H9 (cell line): ENCODE measurements around the gene ULK2. TPM values are rescaled to one million over a fixed set of nuclear protein-coding genes. Genes with fewer than 3 reads are reported as not detected.

Experiments
- DNase-seq: peaks from one replicate; pipeline ENCODE4 v3.0.0-alpha.2; 2017
- H2AFZ ChIP-seq: one replicate; pipeline ENCODE4 v1.6.1; 2013; ENCODE audit warnings: mild to moderate bottlenecking, low read length, control low read depth, moderate library complexity
- H2AK5ac ChIP-seq: 2 replicates; pipeline ENCODE4 v1.6.1; 2013; ENCODE audit warnings: low read length, control low read depth, mixed read lengths; ENCODE audit not compliant: insufficient read length
- H2BK120ac ChIP-seq: one replicate; pipeline ENCODE4 v1.6.1; 2013; ENCODE audit warnings: low read depth, mild to moderate bottlenecking, low read length, control low read depth, inconsistent platforms; ENCODE audit not compliant: poor library complexity, severe bottlenecking
- H2BK12ac ChIP-seq: 2 replicates; pipeline ENCODE4 v1.6.1; 2013; ENCODE audit warnings: low read length, control low read depth, mixed read lengths, low read depth; ENCODE audit not compliant: insufficient read length
- H2BK15ac ChIP-seq: 2 replicates; pipeline ENCODE4 v1.6.1; 2013; ENCODE audit warnings: low read depth, low read length, control low read depth
- H2BK20ac ChIP-seq: one replicate; pipeline ENCODE4 v1.6.1; 2013; ENCODE audit warnings: low read depth, mild to moderate bottlenecking, low read length, control low read depth, inconsistent platforms; ENCODE audit not compliant: poor library complexity, severe bottlenecking
- H2BK5ac ChIP-seq: 2 replicates; pipeline ENCODE4 v1.6.1; 2013; ENCODE audit warnings: low read length, control low read depth, mixed read lengths; ENCODE audit not compliant: insufficient read length
- H3K14ac ChIP-seq: 2 replicates; pipeline ENCODE4 v1.6.1; 2013; ENCODE audit warnings: low read length, control low read depth; ENCODE audit not compliant: insufficient read depth
- H3K18ac ChIP-seq: 2 replicates; pipeline ENCODE4 v1.6.1; 2013; ENCODE audit warnings: low read depth, mild to moderate bottlenecking, mixed read lengths, low read length, control low read depth; ENCODE audit not compliant: insufficient read length
- H3K23ac ChIP-seq: 2 replicates; pipeline ENCODE4 v1.6.1; 2013; ENCODE audit warnings: low read length, control low read depth, mixed read lengths, low read depth; ENCODE audit not compliant: insufficient read length
- H3K23me2 ChIP-seq: 2 replicates; pipeline ENCODE4 v1.6.1; 2013; ENCODE audit warnings: low read depth, mild to moderate bottlenecking, mixed read lengths, low read length, control low read depth; ENCODE audit not compliant: insufficient read length, poor library complexity, severe bottlenecking
- H3K27ac ChIP-seq: 2 replicates; pipeline ENCODE4 v1.5.1; 2013; ENCODE audit warnings: low read length, control low read depth, mixed read lengths, low read depth; ENCODE audit not compliant: insufficient read length
- H3K27me3 ChIP-seq: 2 replicates; pipeline ENCODE4 v1.6.1; 2013; ENCODE audit warnings: low read length, control low read depth, inconsistent platforms; ENCODE audit not compliant: insufficient read depth
- H3K4ac ChIP-seq: 2 replicates; pipeline ENCODE4 v1.6.1; 2013; ENCODE audit warnings: low read depth, mild to moderate bottlenecking, control low read depth, inconsistent platforms, low read length, moderate library complexity
- H3K4me1 ChIP-seq: 2 replicates; pipeline ENCODE4 v1.6.1; 2013; ENCODE audit warnings: low read length, control low read depth, inconsistent platforms; ENCODE audit not compliant: insufficient read depth
- H3K4me2 ChIP-seq: 2 replicates; pipeline ENCODE4 v1.6.1; 2013; ENCODE audit warnings: low read length, control low read depth, mixed read lengths; ENCODE audit not compliant: insufficient read length, insufficient read depth
- H3K56ac ChIP-seq: 2 replicates; pipeline ENCODE4 v1.6.1; 2013; ENCODE audit warnings: low read depth, mild to moderate bottlenecking, mixed read lengths, low read length, control low read depth; ENCODE audit not compliant: insufficient read length
- H3K79me1 ChIP-seq: 2 replicates; pipeline ENCODE4 v1.6.1; 2013; ENCODE audit warnings: low read depth, mild to moderate bottlenecking, moderate library complexity, low read length, control low read depth, inconsistent platforms; ENCODE audit not compliant: insufficient read depth, poor library complexity, severe bottlenecking
- H3K79me2 ChIP-seq: 2 replicates; pipeline ENCODE4 v1.6.1; 2013; ENCODE audit warnings: low read length, control low read depth, inconsistent platforms; ENCODE audit not compliant: insufficient read depth
- H3K9ac ChIP-seq: 2 replicates; pipeline ENCODE4 v1.6.1; 2013; ENCODE audit warnings: low read length, control low read depth, mixed read lengths; ENCODE audit not compliant: insufficient read length; ENCODE audit errors: extremely low read depth
- H3K9me3 ChIP-seq: one replicate; pipeline ENCODE4 v1.6.1; 2013; ENCODE audit warnings: low read depth, low read length, inconsistent platforms; ENCODE audit not compliant: control insufficient read depth
- H3T11ph ChIP-seq: one replicate; pipeline ENCODE4 v1.6.1; 2013; ENCODE audit warnings: mild to moderate bottlenecking, low read length, control low read depth, inconsistent platforms
- H4K20me1 ChIP-seq: one replicate; pipeline ENCODE4 v1.6.1; 2013; ENCODE audit not compliant: control insufficient read depth, insufficient read length, insufficient read depth
- H4K5ac ChIP-seq: 2 replicates; pipeline ENCODE4 v1.6.1; 2013; ENCODE audit warnings: low read depth, mild to moderate bottlenecking, mixed read lengths, low read length, control low read depth; ENCODE audit not compliant: insufficient read length
- H4K8ac ChIP-seq: replicated peaks from 2 replicates; pipeline ENCODE4 v1.6.1; 2013; ENCODE audit warnings: low read length, control low read depth, mixed read lengths, low read depth; ENCODE audit not compliant: insufficient read length
- H4K91ac ChIP-seq: 2 replicates; pipeline ENCODE4 v1.6.1; 2013; ENCODE audit warnings: low read depth, mild to moderate bottlenecking, moderate library complexity, mixed read lengths, low read length, control low read depth; ENCODE audit not compliant: insufficient read length
- H3K27ac Mint-ChIP-seq, 3 experiments: 2 replicates in 2 of 3; 3 replicates in 1 of 3; pipeline ENCODE4 v1.8.0; 2020 to 2021; ENCODE audit warnings: mixed read lengths in 3 of 3, mild to moderate bottlenecking in 1 of 3, moderate library complexity in 1 of 3
- H3K27me3 Mint-ChIP-seq: 2 replicates; pipeline ENCODE4 v1.8.0; 2021; ENCODE audit warnings: low read depth, mild to moderate bottlenecking, moderate library complexity, mixed read lengths
- H3K36me3 Mint-ChIP-seq, 3 experiments: 2 replicates in 2 of 3; 3 replicates in 1 of 3; pipeline ENCODE4 v1.8.0; 2020 to 2021; ENCODE audit warnings: low read depth in 3 of 3, mixed read lengths in 3 of 3; ENCODE audit not compliant: insufficient read depth in 1 of 3
- H3K4me1 Mint-ChIP-seq, 2 experiments: 2 replicates each; pipeline ENCODE4 v1.8.0; 2020; ENCODE audit warnings: mixed read lengths in 2 of 2
- H3K4me3 Mint-ChIP-seq, 2 experiments: 2 replicates in 1 of 2; 3 replicates in 1 of 2; pipeline ENCODE4 v1.8.0; 2020 to 2021; ENCODE audit warnings: mild to moderate bottlenecking in 2 of 2, mixed read lengths in 2 of 2, moderate library complexity in 1 of 2
- H3K9me3 Mint-ChIP-seq, 2 experiments: 2 replicates in 1 of 2; 3 replicates in 1 of 2; pipeline ENCODE4 v1.8.0; 2020; ENCODE audit warnings: mild to moderate bottlenecking in 2 of 2, mixed read lengths in 2 of 2, moderate library complexity in 1 of 2
- CTCF ChIP-seq: fragments of 200-600 bp; sonication (generic); conservative IDR thresholded peaks from 3 replicates; pipeline ENCODE4 v1.8.0; 2021; ENCODE audit warnings: antibody characterized with exemption, mild to moderate bottlenecking
- WGBS: extraction: QIAGEN DNeasy Blood & Tissue Kit; methylation state at CpG from one replicate; pipeline ENCODE4 v1.1.7; 2013; ENCODE audit warnings: missing lambda C conversion rate, low lambda C conversion rate, mixed read lengths; ENCODE audit not compliant: insufficient read length; ENCODE audit errors: extremely low coverage; 5-methylcytosine and 5-hydroxymethylcytosine counted together
- total RNA-seq: library from RNA; stranded (reverse); gene quantifications from 2 replicates; pipeline ENCODE4 v1.2.1, GENCODE V29; 2021

The ULK2 gene
- total RNA-seq, 1 experiment from 2014 or later, result 11.5 TPM

- no peak overlapping the region for H3K4me3 Mint-ChIP-seq
- Histone ChIP-seq H3K27ac (no peak overlapping the region), H2BK15ac (no peak overlapping the region), H4K20me1 (no peaks in the 10 kb centered on the region), H3K79me2 (no peaks in the 10 kb centered on the region), H2BK20ac (no peak overlapping the region), H2AFZ (no peak overlapping the region), H3K9me3 (no peaks in the 10 kb centered on the region), H3K23ac (no peak overlapping the region), H3K79me1 (no peaks in the 10 kb centered on the region), H3K4me1 (no peaks in the 10 kb centered on the region), H3K27me3 (no peaks in the 10 kb centered on the region), H2BK5ac (no peak overlapping the region), H3K9ac (no peak overlapping the region), H4K8ac (no peak overlapping the region), H4K5ac (no peak overlapping the region), H2BK12ac (no peak overlapping the region), H4K91ac (no peak overlapping the region), H2AK5ac (no peak overlapping the region), H3K4me2 (no peak overlapping the region), H3K23me2 (no peaks in the 10 kb centered on the region), H3K18ac (no peak overlapping the region), H3T11ph (no peak overlapping the region), H2BK120ac (no peak overlapping the region), H3K56ac (no peak overlapping the region), H3K14ac (no peak overlapping the region), H3K4ac (no peak overlapping the region)
- no peak for DNase-seq
- WGBS, result no CpG with 5 or more reads among the region's 5 CpGs
- H3K36me3 Mint-ChIP-seq, result peaks cover 27 to 81% (median 66%) of the 10 kb centered on the region in 3 experiments; a peak in 6 of 7 replicates
- TF ChIP-seq CTCF, result no peak
- H3K4me1 Mint-ChIP-seq, result no peaks in the 10 kb centered on the region
- no peaks in the 10 kb centered on the region for H3K27me3 Mint-ChIP-seq
- H3K27ac Mint-ChIP-seq, result no peak overlapping the region
- no peaks in the 10 kb centered on the region for H3K9me3 Mint-ChIP-seq
These were observed 37.2 kb upstream of the ULK2 start for GRCh38 chr17:19904924-19905323.
